H9 (cell line): ENCODE data around the gene DTYMK. TPM values are rescaled to one million over a fixed set of nuclear protein-coding genes. Genes with fewer than 3 reads are reported as not detected.

Experiments
- DNase-seq: peaks from one replicate; pipeline ENCODE4 v3.0.0-alpha.2; 2017
- H2AFZ ChIP-seq: one replicate; pipeline ENCODE4 v1.6.1; 2013; ENCODE audit warnings: mild to moderate bottlenecking, low read length, control low read depth, moderate library complexity
- H2AK5ac ChIP-seq: 2 replicates; pipeline ENCODE4 v1.6.1; 2013; ENCODE audit warnings: low read length, control low read depth, mixed read lengths; ENCODE audit not compliant: insufficient read length
- H2BK120ac ChIP-seq: one replicate; pipeline ENCODE4 v1.6.1; 2013; ENCODE audit warnings: low read depth, mild to moderate bottlenecking, low read length, control low read depth, inconsistent platforms; ENCODE audit not compliant: poor library complexity, severe bottlenecking
- H2BK12ac ChIP-seq: 2 replicates; pipeline ENCODE4 v1.6.1; 2013; ENCODE audit warnings: low read length, control low read depth, mixed read lengths, low read depth; ENCODE audit not compliant: insufficient read length
- H2BK15ac ChIP-seq: 2 replicates; pipeline ENCODE4 v1.6.1; 2013; ENCODE audit warnings: low read depth, low read length, control low read depth
- H2BK20ac ChIP-seq: one replicate; pipeline ENCODE4 v1.6.1; 2013; ENCODE audit warnings: low read depth, mild to moderate bottlenecking, low read length, control low read depth, inconsistent platforms; ENCODE audit not compliant: poor library complexity, severe bottlenecking
- H2BK5ac ChIP-seq: 2 replicates; pipeline ENCODE4 v1.6.1; 2013; ENCODE audit warnings: low read length, control low read depth, mixed read lengths; ENCODE audit not compliant: insufficient read length
- H3K14ac ChIP-seq: 2 replicates; pipeline ENCODE4 v1.6.1; 2013; ENCODE audit warnings: low read length, control low read depth; ENCODE audit not compliant: insufficient read depth
- H3K18ac ChIP-seq: 2 replicates; pipeline ENCODE4 v1.6.1; 2013; ENCODE audit warnings: low read depth, mild to moderate bottlenecking, mixed read lengths, low read length, control low read depth; ENCODE audit not compliant: insufficient read length
- H3K23ac ChIP-seq: 2 replicates; pipeline ENCODE4 v1.6.1; 2013; ENCODE audit warnings: low read length, control low read depth, mixed read lengths, low read depth; ENCODE audit not compliant: insufficient read length
- H3K23me2 ChIP-seq: 2 replicates; pipeline ENCODE4 v1.6.1; 2013; ENCODE audit warnings: low read depth, mild to moderate bottlenecking, mixed read lengths, low read length, control low read depth; ENCODE audit not compliant: insufficient read length, poor library complexity, severe bottlenecking
- H3K27ac ChIP-seq: 2 replicates; pipeline ENCODE4 v1.5.1; 2013; ENCODE audit warnings: low read length, control low read depth, mixed read lengths, low read depth; ENCODE audit not compliant: insufficient read length
- H3K27me3 ChIP-seq: 2 replicates; pipeline ENCODE4 v1.6.1; 2013; ENCODE audit warnings: low read length, control low read depth, inconsistent platforms; ENCODE audit not compliant: insufficient read depth
- H3K4ac ChIP-seq: 2 replicates; pipeline ENCODE4 v1.6.1; 2013; ENCODE audit warnings: low read depth, mild to moderate bottlenecking, control low read depth, inconsistent platforms, low read length, moderate library complexity
- H3K4me1 ChIP-seq: 2 replicates; pipeline ENCODE4 v1.6.1; 2013; ENCODE audit warnings: low read length, control low read depth, inconsistent platforms; ENCODE audit not compliant: insufficient read depth
- H3K4me2 ChIP-seq: 2 replicates; pipeline ENCODE4 v1.6.1; 2013; ENCODE audit warnings: low read length, control low read depth, mixed read lengths; ENCODE audit not compliant: insufficient read length, insufficient read depth
- H3K56ac ChIP-seq: 2 replicates; pipeline ENCODE4 v1.6.1; 2013; ENCODE audit warnings: low read depth, mild to moderate bottlenecking, mixed read lengths, low read length, control low read depth; ENCODE audit not compliant: insufficient read length
- H3K79me1 ChIP-seq: 2 replicates; pipeline ENCODE4 v1.6.1; 2013; ENCODE audit warnings: low read depth, mild to moderate bottlenecking, moderate library complexity, low read length, control low read depth, inconsistent platforms; ENCODE audit not compliant: insufficient read depth, poor library complexity, severe bottlenecking
- H3K79me2 ChIP-seq: 2 replicates; pipeline ENCODE4 v1.6.1; 2013; ENCODE audit warnings: low read length, control low read depth, inconsistent platforms; ENCODE audit not compliant: insufficient read depth
- H3K9ac ChIP-seq: 2 replicates; pipeline ENCODE4 v1.6.1; 2013; ENCODE audit warnings: low read length, control low read depth, mixed read lengths; ENCODE audit not compliant: insufficient read length; ENCODE audit errors: extremely low read depth
- H3K9me3 ChIP-seq: one replicate; pipeline ENCODE4 v1.6.1; 2013; ENCODE audit warnings: low read depth, low read length, inconsistent platforms; ENCODE audit not compliant: control insufficient read depth
- H3T11ph ChIP-seq: one replicate; pipeline ENCODE4 v1.6.1; 2013; ENCODE audit warnings: mild to moderate bottlenecking, low read length, control low read depth, inconsistent platforms
- H4K20me1 ChIP-seq: one replicate; pipeline ENCODE4 v1.6.1; 2013; ENCODE audit not compliant: control insufficient read depth, insufficient read length, insufficient read depth
- H4K5ac ChIP-seq: 2 replicates; pipeline ENCODE4 v1.6.1; 2013; ENCODE audit warnings: low read depth, mild to moderate bottlenecking, mixed read lengths, low read length, control low read depth; ENCODE audit not compliant: insufficient read length
- H4K8ac ChIP-seq: replicated peaks from 2 replicates; pipeline ENCODE4 v1.6.1; 2013; ENCODE audit warnings: low read length, control low read depth, mixed read lengths, low read depth; ENCODE audit not compliant: insufficient read length
- H4K91ac ChIP-seq: 2 replicates; pipeline ENCODE4 v1.6.1; 2013; ENCODE audit warnings: low read depth, mild to moderate bottlenecking, moderate library complexity, mixed read lengths, low read length, control low read depth; ENCODE audit not compliant: insufficient read length
- H3K27ac Mint-ChIP-seq, 3 experiments: 2 replicates in 2 of 3; 3 replicates in 1 of 3; pipeline ENCODE4 v1.8.0; 2020 to 2021; ENCODE audit warnings: mixed read lengths in 3 of 3, mild to moderate bottlenecking in 1 of 3, moderate library complexity in 1 of 3
- H3K27me3 Mint-ChIP-seq: 2 replicates; pipeline ENCODE4 v1.8.0; 2021; ENCODE audit warnings: low read depth, mild to moderate bottlenecking, moderate library complexity, mixed read lengths
- H3K36me3 Mint-ChIP-seq, 3 experiments: 2 replicates in 2 of 3; 3 replicates in 1 of 3; pipeline ENCODE4 v1.8.0; 2020 to 2021; ENCODE audit warnings: low read depth in 3 of 3, mixed read lengths in 3 of 3; ENCODE audit not compliant: insufficient read depth in 1 of 3
- H3K4me1 Mint-ChIP-seq, 2 experiments: 2 replicates each; pipeline ENCODE4 v1.8.0; 2020; ENCODE audit warnings: mixed read lengths in 2 of 2
- H3K4me3 Mint-ChIP-seq, 2 experiments: 2 replicates in 1 of 2; 3 replicates in 1 of 2; pipeline ENCODE4 v1.8.0; 2020 to 2021; ENCODE audit warnings: mild to moderate bottlenecking in 2 of 2, mixed read lengths in 2 of 2, moderate library complexity in 1 of 2
- H3K9me3 Mint-ChIP-seq, 2 experiments: 2 replicates in 1 of 2; 3 replicates in 1 of 2; pipeline ENCODE4 v1.8.0; 2020; ENCODE audit warnings: mild to moderate bottlenecking in 2 of 2, mixed read lengths in 2 of 2, moderate library complexity in 1 of 2
- WGBS: extraction: QIAGEN DNeasy Blood & Tissue Kit; methylation state at CpG from one replicate; pipeline ENCODE4 v1.1.7; 2013; ENCODE audit warnings: missing lambda C conversion rate, low lambda C conversion rate, mixed read lengths; ENCODE audit not compliant: insufficient read length; ENCODE audit errors: extremely low coverage; 5-methylcytosine and 5-hydroxymethylcytosine counted together
- total RNA-seq: library from RNA; stranded (reverse); gene quantifications from 2 replicates; pipeline ENCODE4 v1.2.1, GENCODE V29; 2021
- TF ChIP-seq, protein P1 (sequence below): fragments of 200-600 bp; sonication (generic); conservative IDR thresholded peaks from 3 replicates; pipeline ENCODE4 v1.8.0; 2021; ENCODE audit warnings: antibody characterized with exemption, mild to moderate bottlenecking

The DTYMK gene
- total RNA-seq, 1 experiment from 2014 or later, result 76.0 TPM

DNA sequence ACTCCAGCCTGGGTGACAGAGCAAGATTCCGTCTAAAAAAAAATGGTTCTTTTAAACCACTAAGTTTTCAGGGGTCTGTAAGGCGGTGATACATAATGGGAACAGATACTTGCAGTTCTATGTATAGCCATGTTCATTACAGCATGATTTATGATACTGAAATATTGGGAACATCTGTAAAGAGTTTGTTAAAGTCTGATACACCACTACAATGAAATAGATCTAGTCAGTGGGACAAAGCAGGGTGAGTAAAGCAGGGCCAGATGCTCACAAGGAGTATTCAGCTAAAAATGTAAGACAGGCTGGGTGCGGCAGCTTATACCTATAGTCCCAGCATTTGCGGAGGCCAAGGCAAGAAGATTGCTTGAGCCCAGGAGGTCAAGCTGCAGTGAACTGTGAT lies 9.0 kb upstream of the DTYMK start:
- H3K27me3 Mint-ChIP-seq, result no peaks in the 10 kb centered on the region
- no peaks in the 10 kb centered on the region for H3K9me3 Mint-ChIP-seq
- no peaks in the 10 kb centered on the region for H3K27me3 ChIP-seq
- H3K56ac ChIP-seq, result no peak overlapping the region
- no peak overlapping the region for H2BK12ac ChIP-seq
- H2BK15ac ChIP-seq, result no peak overlapping the region
- H3K27ac Mint-ChIP-seq, result no peak overlapping the region; a peak in 1 of 7 replicates
- no peak overlapping the region for H4K5ac ChIP-seq
- no peak overlapping the region for H3K4me2 ChIP-seq
- peaks cover 2% of the 10 kb centered on the region for H4K20me1 ChIP-seq
- no peaks in the 10 kb centered on the region for H3K79me1 ChIP-seq
- H4K8ac ChIP-seq, result no peak overlapping the region
- H3K27ac ChIP-seq, result no peak overlapping the region
- no peaks in the 10 kb centered on the region for H3K9me3 ChIP-seq
- H2AFZ ChIP-seq, result no peak overlapping the region
- H2BK120ac ChIP-seq, result no peak overlapping the region
- no peak overlapping the region for H4K91ac ChIP-seq
- no peak overlapping the region for H2AK5ac ChIP-seq
- H3K4ac ChIP-seq, result no peak overlapping the region
- H3K9ac ChIP-seq, result no peak overlapping the region
- H3K23ac ChIP-seq, result no peak overlapping the region
- H2BK20ac ChIP-seq, result no peak overlapping the region
- H2BK5ac ChIP-seq, result no peak overlapping the region
- H3K79me2 ChIP-seq, result no peaks in the 10 kb centered on the region
- no peak overlapping the region for H3K14ac ChIP-seq
- TF ChIP-seq, protein P1, sequence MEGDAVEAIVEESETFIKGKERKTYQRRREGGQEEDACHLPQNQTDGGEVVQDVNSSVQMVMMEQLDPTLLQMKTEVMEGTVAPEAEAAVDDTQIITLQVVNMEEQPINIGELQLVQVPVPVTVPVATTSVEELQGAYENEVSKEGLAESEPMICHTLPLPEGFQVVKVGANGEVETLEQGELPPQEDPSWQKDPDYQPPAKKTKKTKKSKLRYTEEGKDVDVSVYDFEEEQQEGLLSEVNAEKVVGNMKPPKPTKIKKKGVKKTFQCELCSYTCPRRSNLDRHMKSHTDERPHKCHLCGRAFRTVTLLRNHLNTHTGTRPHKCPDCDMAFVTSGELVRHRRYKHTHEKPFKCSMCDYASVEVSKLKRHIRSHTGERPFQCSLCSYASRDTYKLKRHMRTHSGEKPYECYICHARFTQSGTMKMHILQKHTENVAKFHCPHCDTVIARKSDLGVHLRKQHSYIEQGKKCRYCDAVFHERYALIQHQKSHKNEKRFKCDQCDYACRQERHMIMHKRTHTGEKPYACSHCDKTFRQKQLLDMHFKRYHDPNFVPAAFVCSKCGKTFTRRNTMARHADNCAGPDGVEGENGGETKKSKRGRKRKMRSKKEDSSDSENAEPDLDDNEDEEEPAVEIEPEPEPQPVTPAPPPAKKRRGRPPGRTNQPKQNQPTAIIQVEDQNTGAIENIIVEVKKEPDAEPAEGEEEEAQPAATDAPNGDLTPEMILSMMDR, result no peak
- no peaks in the 10 kb centered on the region for H3K4me1 ChIP-seq
- no CpG with 5 or more reads among the region's 4 CpGs for WGBS
- H3K23me2 ChIP-seq, result no peaks in the 10 kb centered on the region
- no peak overlapping the region for H3K4me3 Mint-ChIP-seq
- H3K36me3 Mint-ChIP-seq, result peaks cover 3 to 21% (median 5%) of the 10 kb centered on the region in 3 experiments; a peak in 4 of 7 replicates
- H3K4me1 Mint-ChIP-seq, result peaks cover 7% of the 10 kb centered on the region in 2 experiments
- DNase-seq, result no peak
- no peak overlapping the region for H3T11ph ChIP-seq
- H3K18ac ChIP-seq, result no peak overlapping the region
